GM12892 (cell line): Measurements from ENCODE around the gene SLC38A4.

Source experiments
- POLR2A ChIP-seq: IDR thresholded peaks from 2 replicates; pipeline ENCODE4 v1.6.1; 2011; ENCODE audit warnings: low read depth, low read length, control low read depth
- POLR2AphosphoS5 ChIP-seq: IDR thresholded peaks from 2 replicates; pipeline ENCODE4 v1.6.1; 2011; ENCODE audit warnings: low read depth, low read length, control low read depth

DNA sequence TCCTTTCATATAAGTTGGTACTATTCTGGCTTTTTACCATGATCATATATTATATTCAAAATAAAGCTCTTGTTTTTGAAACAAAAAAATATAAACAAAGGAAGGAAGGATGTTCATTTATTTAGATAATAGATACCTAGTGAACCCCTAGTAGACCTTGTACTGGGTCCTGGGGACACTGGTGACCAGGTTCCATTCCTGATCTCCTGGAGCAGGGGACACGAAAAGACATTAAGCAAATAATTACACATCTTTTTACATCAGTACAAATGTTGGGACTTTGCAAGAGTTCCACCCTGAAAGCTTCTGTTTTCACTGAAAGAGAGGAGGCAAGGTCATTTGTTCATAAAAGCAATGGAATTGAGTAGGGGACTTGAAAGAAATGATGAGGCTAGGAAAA is 49.3 kb upstream of the SLC38A4 start:
- TF ChIP-seq POLR2A (no peak), POLR2AphosphoS5 (no peak)
